Stomach (tissue), 9 donors: ENCODE results near the gene EPYC. TPM values are rescaled to one million over a fixed set of nuclear protein-coding genes. Genes with fewer than 3 reads are reported as not detected.
A peak's percentile ranks its signal among the peaks of the same experiment; 100 is the strongest.

Experiments used
- DNase-seq, 2 donors: peaks; one replicate each; pipeline versions ENCODE4 v3.0.0 to v3.0.0-alpha.2; 2013 to 2019
- H3K27ac ChIP-seq, 5 donors: fragments of 200-600 bp in 4 of 5; sonication (generic) in 4 of 5; one replicate each; pipeline ENCODE4 v1.5.1; 2013 to 2019; ENCODE audit warnings: mild to moderate bottlenecking in 1 of 5, moderate library complexity in 1 of 5
- H3K27me3 ChIP-seq, 3 donors: fragments of 200-600 bp; sonication (generic); one replicate each; pipeline ENCODE4 v1.5.1; 2017 to 2019; ENCODE audit warnings: mixed run types in 1 of 3
- H3K36me3 ChIP-seq, 4 donors: fragments of 200-600 bp; sonication (generic); 1 replicate in 3 of 4; 2 replicates in 1 of 4; pipeline ENCODE4 v1.5.1; 2016 to 2019
- H3K4me1 ChIP-seq, 4 donors: fragments of 200-600 bp; sonication (generic); one replicate each; pipeline ENCODE4 v1.5.1; 2016 to 2019
- H3K4me3 ChIP-seq, 4 donors: fragments of 200-600 bp; sonication (generic) in 3 of 4; one replicate each; pipeline ENCODE4 v1.5.1; 2016 to 2019; ENCODE audit warnings: mild to moderate bottlenecking in 1 of 4
- H3K9me3 ChIP-seq, 4 donors: fragments of 200-600 bp; sonication (generic); one replicate each; pipeline ENCODE4 v1.5.1; 2016 to 2019
- CTCF ChIP-seq, 7 experiments: fragments of 450-650 bp in 4 of 7; fragments of 200-600 bp in 3 of 7; sonication (generic) in 3 of 7; IDR thresholded peaks; one replicate each; pipeline ENCODE4 v1.5.1; 2016 to 2019; ENCODE audit warnings: antibody characterized with exemption in 7 of 7, control low read depth in 2 of 7, mild to moderate bottlenecking in 1 of 7
- EP300 ChIP-seq: sonication (generic); formaldehyde crosslinking; IDR thresholded peaks from one replicate; pipeline ENCODE4 v1.6.1; 2017; ENCODE audit warnings: antibody characterized with exemption
- POLR2A ChIP-seq, 4 donors: fragments of 450-650 bp; IDR thresholded peaks; one replicate each; pipeline ENCODE4 v1.6.1; 2016; ENCODE audit warnings: antibody characterized with exemption in 4 of 4, control low read depth in 2 of 4, mild to moderate bottlenecking in 1 of 4, moderate library complexity in 1 of 4
- POLR2AphosphoS5 ChIP-seq, 3 donors: sonication (generic); formaldehyde crosslinking; IDR thresholded peaks; one replicate each; pipeline ENCODE4 v1.6.1; 2016; ENCODE audit warnings: antibody characterized with exemption in 3 of 3
- WGBS, 5 donors: extraction: QIAGEN DNeasy Blood & Tissue Kit in 3 of 5; methylation state at CpG; one replicate each; pipeline versions ENCODE4 v1.1.5 to v1.1.7; 2013 to 2018; 5-methylcytosine and 5-hydroxymethylcytosine counted together
- intact Hi-C: fragments of 100-400 bp; cut with DNase I; formaldehyde crosslinking; loops from one replicate; pipeline ENCODE4 v1.15.1; 2023; ENCODE audit warnings: low total_unique reads
- polyA plus RNA-seq, 3 donors: library from polyadenylated mRNA; stranded (reverse); fragments of 200-250 nt; gene quantifications; one replicate each; pipeline ENCODE4 v1.2.3, GENCODE V29; 2013
- total RNA-seq, 5 donors: library from RNA; depleted of rRNA; stranded (reverse); fragments of >200 nt; gene quantifications; one replicate each; pipeline versions ENCODE4 v1.1.0 to v1.2.3, GENCODE V29; 2014 to 2016
- donor health status: healthy with polysubstance abuse.
- donor health status: Bipolar disorder and iron deficiency.
- donor health status: healthy.

EPYC gene
- total and polyA plus RNA-seq, 8 donors, result not detected

DNA sequence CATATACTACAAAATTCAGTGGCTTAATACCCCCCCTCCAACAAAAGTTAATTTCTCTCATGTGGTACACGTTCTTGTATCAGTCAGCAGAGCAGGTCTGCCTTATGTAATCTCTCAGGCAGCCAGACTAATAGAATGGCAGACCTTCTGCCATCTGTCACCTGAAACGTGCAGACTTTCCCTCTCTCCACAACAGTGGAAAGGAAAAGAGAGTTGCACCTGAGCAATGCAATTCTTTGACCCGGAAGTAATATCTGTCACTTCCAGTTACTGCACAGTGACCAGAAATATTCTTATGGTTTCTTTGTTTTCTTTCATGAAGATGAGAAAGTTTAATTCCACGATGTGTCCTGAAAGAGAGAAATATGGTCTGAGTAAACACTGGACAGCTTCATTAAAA is 38.6 kb upstream of the EPYC start:
- H3K4me3 ChIP-seq, result no peak overlapping the region
- H3K9me3 ChIP-seq, result no peaks in the 10 kb centered on the region
- peak in 1 of 2 donors; percentile 15 for DNase-seq
- intact Hi-C loops, result no loop called here
- TF ChIP-seq POLR2A (IDR thresholded peaks at IDR 0.05) (no peak), POLR2AphosphoS5 (IDR thresholded peaks at IDR 0.05) (no peak), EP300 (no peak), CTCF (IDR thresholded peaks at IDR 0.05) (no peak)
- no peak overlapping the region for H3K27ac ChIP-seq
- no peaks in the 10 kb centered on the region for H3K27me3 ChIP-seq
- WGBS, 5 donors, result 56 to 72% (median 57%) methylated on average over 4 of the region's 4 CpGs
- no peaks in the 10 kb centered on the region for H3K36me3 ChIP-seq
- no peaks in the 10 kb centered on the region for H3K4me1 ChIP-seq

DNA sequence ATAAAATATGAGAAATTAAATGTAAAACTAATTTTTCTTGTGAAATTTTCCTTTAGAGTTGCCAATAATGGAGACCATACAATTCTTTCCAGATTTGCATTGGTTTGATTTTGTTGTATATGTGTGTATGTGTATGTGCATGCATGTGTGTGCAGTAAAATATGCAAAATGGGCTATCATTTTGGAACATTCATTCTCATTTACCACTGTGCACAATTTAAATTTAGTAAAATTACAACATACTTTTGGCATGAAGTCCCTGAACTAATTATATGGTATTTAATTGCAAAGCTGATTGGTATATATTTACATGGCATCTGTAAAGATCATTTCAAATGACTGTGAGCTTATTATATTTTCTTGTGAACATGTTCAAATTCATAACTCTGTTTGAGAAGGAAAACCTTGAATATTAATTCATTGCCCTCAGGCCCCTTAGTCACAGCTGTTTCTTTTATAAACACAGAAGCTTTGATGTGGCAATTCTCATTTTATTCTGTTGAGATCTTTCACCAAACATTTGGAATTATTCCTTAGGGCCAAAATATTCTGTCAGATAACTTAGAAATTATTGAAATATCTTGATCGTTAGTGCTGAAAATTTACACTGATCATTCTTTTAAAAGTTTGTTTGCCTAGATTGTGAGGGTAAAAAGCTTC is 35.5 kb upstream of the EPYC start:
- no peaks in the 10 kb centered on the region for H3K27me3 ChIP-seq
- no peaks in the 10 kb centered on the region for H3K4me1 ChIP-seq
- no peak for DNase-seq
- TF ChIP-seq POLR2A (IDR thresholded peaks at IDR 0.05) (no peak), EP300 (no peak), POLR2AphosphoS5 (IDR thresholded peaks at IDR 0.05) (no peak), CTCF (IDR thresholded peaks at IDR 0.05) (no peak)
- H3K36me3 ChIP-seq, result no peaks in the 10 kb centered on the region
- H3K9me3 ChIP-seq, result no peaks in the 10 kb centered on the region
- intact Hi-C loops, result no loop called here
- no peak overlapping the region for H3K4me3 ChIP-seq
- no peak overlapping the region for H3K27ac ChIP-seq
- WGBS, 5 donors, result 60 to 77% (median 72%) methylated on average over 1 of the region's 1 CpG

GRCh38 chr12:91037276-91037675 is 32.5 kb upstream of the EPYC start:
- DNase-seq, result peak in 1 of 2 donors; percentile 27
- no peak for TF ChIP-seq POLR2A (IDR thresholded peaks at IDR 0.05)
- no peak for TF ChIP-seq POLR2AphosphoS5 (IDR thresholded peaks at IDR 0.05)
- TF ChIP-seq EP300, result no peak
- Histone ChIP-seq H3K9me3 (no peaks in the 10 kb centered on the region), H3K4me3 (no peak overlapping the region), H3K36me3 (no peaks in the 10 kb centered on the region), H3K27ac (no peak overlapping the region), H3K27me3 (no peaks in the 10 kb centered on the region), H3K4me1 (no peaks in the 10 kb centered on the region)
- intact Hi-C loops, result no loop called here

DNA sequence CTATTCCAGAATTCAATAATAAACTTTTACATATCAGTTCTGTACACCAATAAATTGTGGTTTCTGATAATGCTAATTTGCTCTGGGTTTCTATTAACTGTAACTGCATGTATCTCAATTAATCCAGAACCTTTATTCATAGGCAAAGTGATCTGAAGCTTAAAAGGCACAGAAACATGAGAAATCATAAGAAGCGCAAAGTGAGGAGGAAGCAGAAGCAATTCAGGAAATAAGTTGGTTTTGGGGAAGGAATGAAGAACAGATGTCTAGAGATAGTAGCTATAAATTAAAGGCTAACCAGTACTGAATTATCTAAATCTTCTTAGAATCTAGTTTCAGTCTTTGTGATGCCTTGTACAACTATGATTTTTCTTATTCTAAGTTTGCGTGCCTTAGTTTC is 28.5 kb upstream of the EPYC start:
- intact Hi-C loops, result no loop called here
- WGBS, 5 donors, result 79 to 89% (median 83%) methylated on average over 2 of the region's 2 CpGs
- no peaks in the 10 kb centered on the region for H3K36me3 ChIP-seq
- TF ChIP-seq POLR2AphosphoS5 (IDR thresholded peaks at IDR 0.05), result no peak
- TF ChIP-seq EP300, result no peak
- no peak for TF ChIP-seq CTCF (IDR thresholded peaks at IDR 0.05)
- no peak for TF ChIP-seq POLR2A (IDR thresholded peaks at IDR 0.05)
- H3K27ac ChIP-seq, result no peak overlapping the region
- no peaks in the 10 kb centered on the region for H3K27me3 ChIP-seq
- H3K4me1 ChIP-seq, result no peaks in the 10 kb centered on the region
- H3K4me3 ChIP-seq, result no peak overlapping the region
- H3K9me3 ChIP-seq, result no peaks in the 10 kb centered on the region
- DNase-seq, result no peak

- no peaks in the 10 kb centered on the region for H3K36me3 ChIP-seq
- no peaks in the 10 kb centered on the region for H3K9me3 ChIP-seq
- TF ChIP-seq EP300, result no peak
- no peak for TF ChIP-seq CTCF (IDR thresholded peaks at IDR 0.05)
- TF ChIP-seq POLR2AphosphoS5 (IDR thresholded peaks at IDR 0.05), result no peak
- no peak for TF ChIP-seq POLR2A (IDR thresholded peaks at IDR 0.05)
- no peaks in the 10 kb centered on the region for H3K4me1 ChIP-seq
- H3K27ac ChIP-seq, result no peak overlapping the region
- WGBS, 5 donors, result 75 to 84% (median 80%) methylated on average over 1 of the region's 1 CpG
- H3K4me3 ChIP-seq, result no peak overlapping the region
- H3K27me3 ChIP-seq, result no peaks in the 10 kb centered on the region
- intact Hi-C loops, result no loop called here
- no peak for DNase-seq
Observed at GRCh38 chr12:91023326-91024004, 18.7 kb upstream of the EPYC start.
